Skin of body (tissue), 2 donors: Measurements from ENCODE around the gene ABHD3. TPM values are rescaled to one million over a fixed set of nuclear protein-coding genes. Genes with fewer than 3 reads are reported as not detected.
"Not testable (repeated sequence)": the region's sequence is repeated elsewhere in the genome, so short reads cannot be mapped to it uniquely, and the experiment has no call there.

ENCODE experiments used
- DNase-seq: peaks from one replicate; lab custom pipeline; 2025; lab: John Stamatoyannopoulos, UW
- total RNA-seq: library from RNA; depleted of rRNA; stranded (reverse); fragments of >200 nt; gene quantifications from one replicate; pipeline ENCODE4 v1.2.3, GENCODE V29; 2014

ABHD3 gene
- total RNA-seq, result 16.3 TPM

- DNase-seq, result peak; percentile 76
Observed at GRCh38 chr18:21704603-21705364, at the start of gene ABHD3. Gene ABHD3 (minus strand): TSS chr18:21704774. CDS start chr18:21704665, 109 bp downstream.

GRCh38 chr18:21747764-21748693 lies 43.5 kb upstream of the ABHD3 start:
- DNase-seq, result no peak

- no peak for DNase-seq
Observed at GRCh38 chr18:21747268-21747667, 42.7 kb upstream of the ABHD3 start.

DNA sequence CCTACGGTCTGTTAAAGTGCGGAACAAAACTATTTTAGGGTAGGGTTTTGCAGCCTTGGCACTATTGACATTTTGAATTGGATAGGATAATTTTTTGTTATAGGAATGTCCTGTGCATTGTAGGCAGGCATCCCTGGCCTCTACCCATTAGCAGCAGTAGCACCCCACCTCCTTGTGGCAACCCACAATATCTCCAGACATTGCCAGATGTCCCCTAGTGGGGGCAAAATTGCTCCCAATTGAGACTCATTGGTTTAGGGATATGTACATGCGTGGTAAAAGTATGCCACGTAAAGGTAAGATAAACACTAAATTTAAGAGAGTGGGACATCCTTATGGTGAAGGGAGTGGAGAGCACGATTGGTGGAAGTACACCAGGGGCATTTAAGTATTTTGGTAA lies 40.7 kb upstream of the ABHD3 start:
- DNase-seq, result no peak

DNA sequence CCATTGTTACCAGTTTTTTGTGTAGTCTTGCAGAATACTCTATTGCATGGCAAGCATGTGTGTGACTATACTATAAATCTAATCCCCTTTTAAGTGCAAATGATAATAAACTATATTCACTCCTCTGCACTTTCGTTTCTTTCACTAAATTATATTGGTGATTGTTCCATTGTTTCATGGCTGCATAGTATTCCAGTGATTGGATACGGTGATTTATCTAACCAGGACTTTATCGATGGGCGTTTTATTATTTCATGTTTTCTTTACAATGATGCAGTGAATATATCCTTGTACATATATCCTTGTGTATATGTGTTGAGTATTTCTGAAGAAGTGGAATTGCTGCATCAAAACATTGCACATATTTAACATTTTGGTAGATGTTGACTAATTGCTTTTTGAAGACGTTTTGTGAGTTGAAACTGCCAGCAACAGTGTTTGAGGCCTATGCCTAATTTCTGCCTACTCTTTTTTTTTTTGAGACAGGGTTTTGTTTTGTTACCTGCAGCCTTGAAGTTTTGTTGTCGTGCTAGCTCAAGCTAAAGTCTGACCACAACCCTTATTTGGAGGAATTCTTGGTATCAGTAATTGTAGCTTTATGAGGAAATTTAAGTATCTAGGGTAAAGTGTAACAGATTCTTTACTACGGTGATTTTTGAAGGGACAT lies 38.7 kb upstream of the ABHD3 start:
- DNase-seq, result no peak

- no peak for DNase-seq
Observed at GRCh38 chr18:21742315-21742687, 37.7 kb upstream of the ABHD3 start.

- DNase-seq, result no peak
Observed at GRCh38 chr18:21741562-21742314, 37.2 kb upstream of the ABHD3 start.

DNA sequence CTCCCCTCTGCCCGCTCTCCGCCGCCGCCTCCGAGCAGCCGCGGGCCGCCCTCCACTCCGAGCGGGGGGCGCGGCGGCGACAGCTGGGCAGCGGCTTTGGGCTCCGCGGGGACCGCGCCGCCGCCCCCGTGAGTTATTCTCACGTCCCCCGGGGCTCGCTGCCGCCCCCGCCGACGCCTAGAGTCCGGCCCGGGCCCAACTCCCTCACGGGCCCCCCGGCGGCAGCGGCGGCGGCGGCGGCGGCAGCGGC lies 36.7 kb upstream of the ABHD3 start:
- no peak for DNase-seq

GRCh38 chr18:21740538-21741311 lies 36.2 kb upstream of the ABHD3 start, which contains the start of gene MIB1:
Gene MIB1 (plus strand): TSS chr18:21740792. CDS start chr18:21741584, 792 bp downstream.
- peak; percentile 98 for DNase-seq

DNA sequence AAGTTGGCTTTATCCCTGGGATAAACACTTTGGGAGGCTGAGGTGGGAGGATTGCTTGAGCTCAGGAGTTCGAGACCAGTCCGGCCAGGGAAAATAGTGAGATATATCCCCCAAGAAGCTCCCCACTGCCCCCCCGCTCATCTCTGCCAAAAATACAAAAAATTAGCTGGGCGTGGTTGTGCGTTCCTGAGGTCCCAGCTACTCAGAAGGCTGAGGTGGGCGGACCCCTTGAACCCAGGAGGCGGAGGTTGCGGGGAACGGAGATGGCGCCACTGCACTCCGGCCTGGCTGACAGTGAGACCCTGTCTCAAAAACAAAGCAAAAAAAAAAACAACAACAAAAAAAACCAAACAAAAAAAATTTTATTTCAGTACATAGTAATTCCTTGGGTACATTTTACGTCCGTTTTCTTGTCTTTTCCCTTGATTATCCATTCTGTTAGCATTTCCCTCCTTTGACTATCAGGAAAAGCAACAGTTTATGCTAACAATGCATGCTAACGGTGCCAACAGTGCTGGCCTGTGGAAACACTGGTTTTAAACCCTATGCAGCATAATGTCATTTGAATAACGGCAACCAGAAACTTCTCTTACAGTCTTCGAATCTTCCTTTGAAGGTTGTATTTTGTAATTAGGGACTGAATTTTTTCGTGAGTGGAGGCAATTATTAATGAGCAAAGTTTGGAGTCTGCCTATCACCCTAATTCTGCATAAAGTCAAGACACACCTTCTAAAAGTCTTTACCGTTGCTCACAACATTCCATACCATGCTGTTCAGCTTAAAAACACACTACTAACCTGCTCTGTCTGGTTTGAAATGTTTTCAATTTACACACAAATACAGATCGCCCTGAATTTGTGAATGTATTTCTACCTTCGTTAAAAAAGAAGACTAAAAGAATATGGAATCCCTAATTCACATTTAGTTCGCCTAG lies 35.3 kb upstream of the ABHD3 start:
- DNase-seq, result no peak

DNA sequence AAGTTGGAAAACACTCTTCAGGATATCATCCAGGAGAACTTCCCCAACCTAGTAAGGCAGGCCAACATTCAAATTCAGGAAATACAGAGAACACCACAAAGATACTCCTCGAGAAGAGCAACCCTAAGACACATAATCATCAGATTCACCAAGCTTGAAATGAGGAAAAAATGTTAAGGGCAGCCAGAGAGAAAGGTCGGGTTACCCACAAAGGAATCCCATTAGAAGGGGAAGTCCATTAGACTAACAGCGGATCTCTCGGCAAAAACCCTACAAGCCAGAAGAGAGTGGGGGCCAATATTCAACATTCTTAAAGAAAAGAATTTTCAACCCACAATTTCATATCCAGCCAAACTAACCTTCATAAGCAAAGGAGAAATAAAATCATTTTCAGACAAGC lies 32.4 kb upstream of the ABHD3 start:
- DNase-seq, result not testable (repeated sequence)

DNA sequence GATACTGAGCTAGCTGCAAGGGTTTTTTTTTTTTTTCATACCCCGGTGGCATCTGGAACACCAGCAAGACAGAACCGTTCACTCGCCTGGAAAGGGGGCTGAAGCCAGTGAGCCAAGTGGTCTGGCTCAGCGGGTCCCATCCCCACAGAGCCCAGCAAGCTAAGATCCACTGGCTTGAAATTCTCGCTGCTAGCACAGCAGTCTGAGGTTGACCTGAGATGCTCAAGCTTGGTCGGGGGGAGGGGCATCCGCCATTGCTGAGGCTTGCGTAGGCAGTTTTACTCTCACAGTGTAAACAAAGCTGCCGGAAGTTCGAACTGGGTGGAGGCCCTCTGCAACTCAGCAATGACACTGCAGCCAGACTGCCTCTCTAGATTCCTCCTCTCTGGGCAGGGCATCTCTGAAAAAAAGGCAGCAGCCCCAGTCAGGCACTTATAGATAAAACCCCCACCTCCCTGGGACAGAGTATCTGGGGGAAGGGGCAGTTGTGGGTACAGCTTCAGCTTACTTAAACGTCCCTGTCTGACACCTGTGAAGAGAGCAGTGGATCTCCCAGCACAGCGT lies 31.0 kb upstream of the ABHD3 start:
- no peak for DNase-seq

DNA sequence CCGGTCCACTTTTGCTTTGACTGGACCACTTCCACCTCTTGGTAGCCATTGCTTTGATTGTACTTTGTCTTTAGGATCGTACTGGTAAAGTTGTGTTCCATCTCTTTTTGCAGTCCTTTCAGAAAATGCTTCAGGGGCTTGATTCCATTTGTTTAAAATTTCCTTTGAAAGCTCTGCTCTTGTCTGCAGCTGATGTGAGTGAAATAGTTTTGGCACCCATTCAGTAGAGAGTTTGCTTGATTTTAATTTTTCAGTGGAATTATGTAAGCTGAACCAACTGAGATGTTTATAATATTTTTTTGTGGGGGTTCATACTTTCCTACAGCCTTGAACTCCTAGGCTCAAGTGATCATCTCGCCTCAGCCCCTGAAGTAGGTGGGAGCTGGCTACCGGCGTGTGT lies 28.4 kb upstream of the ABHD3 start:
- DNase-seq, result no peak

DNA sequence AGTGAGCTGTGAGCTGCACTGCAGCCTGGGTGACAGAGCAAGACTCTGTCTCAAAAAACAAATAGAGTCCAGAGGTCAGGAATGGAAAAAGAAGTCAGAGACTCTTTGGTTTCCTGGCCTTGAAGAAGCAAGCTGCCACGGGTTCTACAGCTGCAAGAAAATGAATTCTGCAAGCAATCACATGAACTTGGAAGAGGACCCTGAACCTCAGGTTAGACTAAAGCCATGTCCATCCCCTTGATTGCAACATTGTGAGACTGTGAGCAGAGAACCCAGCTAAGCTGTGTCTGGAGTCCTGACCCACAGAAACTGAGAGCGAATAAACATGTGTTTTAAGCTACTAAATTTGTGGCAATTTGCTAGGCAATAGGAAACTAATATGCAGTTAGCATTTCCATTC lies 23.1 kb upstream of the ABHD3 start:
- no peak for DNase-seq

DNA sequence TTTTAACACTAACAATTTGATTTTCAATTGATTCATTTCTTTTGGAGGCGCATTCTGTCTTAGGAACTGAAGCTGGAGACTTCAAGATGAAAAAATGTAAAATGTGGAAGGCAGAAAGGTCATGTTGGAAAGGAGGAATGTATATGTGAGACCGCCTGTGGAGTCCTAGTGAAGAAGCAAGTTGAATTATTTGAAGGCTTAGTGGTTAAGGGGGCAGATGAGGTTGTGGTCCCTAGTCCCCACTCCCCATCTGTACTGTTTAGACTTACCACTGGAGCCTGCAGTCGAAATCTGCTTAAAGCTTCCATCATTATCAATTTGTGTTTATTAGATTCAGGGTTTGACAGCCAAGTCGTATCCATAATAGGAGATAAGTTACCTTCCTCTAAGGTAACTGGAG lies 20.6 kb upstream of the ABHD3 start:
- DNase-seq, result no peak

- DNase-seq, result no peak
Observed at GRCh38 chr18:21722687-21723086, 18.1 kb upstream of the ABHD3 start.

DNA sequence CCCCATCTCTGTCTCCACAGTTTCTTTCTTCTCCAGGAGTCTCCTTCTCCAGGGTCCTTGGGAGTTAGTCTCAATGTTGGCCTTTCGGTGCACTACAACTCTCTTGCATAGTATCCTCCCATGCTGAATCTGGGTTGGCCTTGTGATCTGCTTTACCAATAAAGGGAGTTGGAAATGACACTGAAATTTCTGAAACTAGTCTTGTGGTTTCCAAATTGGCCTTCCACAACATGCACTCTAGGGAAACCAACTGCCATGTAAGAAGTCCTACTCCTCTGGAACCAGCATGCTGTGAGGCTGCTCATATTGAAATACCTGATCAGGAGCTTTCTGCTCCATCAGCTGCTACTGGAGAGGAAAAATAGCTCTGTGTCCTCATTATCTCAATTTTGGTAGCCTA lies 9.9 kb upstream of the ABHD3 start:
- DNase-seq, result no peak

DNA sequence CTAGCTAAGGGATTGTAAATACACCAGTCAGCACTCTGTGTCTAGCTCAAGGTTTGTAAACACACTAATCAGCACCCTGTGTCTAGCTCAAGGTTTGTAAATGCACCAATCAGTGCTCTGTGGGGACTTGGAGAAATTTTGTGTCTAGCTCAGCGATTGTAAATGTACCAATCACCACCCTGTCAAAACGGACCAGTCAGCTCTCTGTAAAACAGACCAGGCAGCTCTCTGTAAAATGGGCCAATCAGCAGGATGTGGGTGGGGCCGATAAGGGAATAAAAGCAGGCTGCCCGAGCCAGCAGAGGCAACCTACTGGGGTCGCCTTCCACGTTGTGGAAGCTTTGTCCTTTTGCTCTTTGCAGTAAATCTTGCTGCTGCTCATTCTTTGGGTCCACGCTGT lies 2.6 kb upstream of the ABHD3 start:
- DNase-seq, result not testable (repeated sequence)

DNA sequence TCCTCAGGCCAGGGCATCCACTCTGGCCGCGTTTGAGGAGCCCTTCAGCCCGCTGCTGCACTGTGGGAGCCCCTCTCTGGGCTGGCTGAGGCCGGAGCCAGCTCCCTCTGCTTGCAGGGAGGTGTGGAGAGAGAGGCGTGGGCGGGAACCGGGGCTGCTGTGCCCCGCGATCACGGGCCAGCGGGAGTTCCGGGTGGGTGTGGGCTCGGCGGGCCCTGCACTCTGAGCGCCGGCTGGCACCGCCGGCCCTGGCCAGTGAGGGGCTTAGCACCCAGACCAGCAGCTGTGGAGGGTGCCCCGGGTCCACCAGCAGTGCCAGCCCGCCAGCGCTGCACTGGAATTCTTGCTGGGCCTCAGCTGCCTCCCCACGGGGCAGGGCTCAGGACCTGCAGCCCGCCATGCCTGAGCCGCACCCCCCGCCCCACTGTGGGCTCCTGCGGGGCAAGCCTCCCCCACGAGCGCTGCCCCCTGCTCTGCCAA lies 1.9 kb upstream of the ABHD3 start:
- DNase-seq, result no peak
